GM12873 (cell line): Measurements from ENCODE around the gene PHF21A.

Experiments used
- CTCF ChIP-seq: IDR thresholded peaks from 2 replicates; pipeline ENCODE4 v1.5.1; 2012; ENCODE audit warnings: low read depth, mild to moderate bottlenecking, moderate library complexity, low read length, control low read depth; ENCODE audit not compliant: insufficient read depth; ENCODE audit errors: missing control alignments

PHF21A gene

GRCh38 chr11:45928535-45929215 is 192.6 kb downstream of the PHF21A start:
- no peak for TF ChIP-seq CTCF

- TF ChIP-seq CTCF = no peak
These were observed 193.4 kb downstream of the PHF21A start for GRCh38 chr11:45927684-45928413.

GRCh38 chr11:45927332-45927683 is 193.9 kb downstream of the PHF21A start:
- TF ChIP-seq CTCF = no peak

GRCh38 chr11:45926536-45927331 is 194.5 kb downstream of the PHF21A start:
- no peak for TF ChIP-seq CTCF

- no peak for TF ChIP-seq CTCF
These were observed 195.3 kb downstream of the PHF21A start for GRCh38 chr11:45926001-45926401.

GRCh38 chr11:45925550-45925949 is 195.7 kb downstream of the PHF21A start:
- TF ChIP-seq CTCF = no peak

- TF ChIP-seq CTCF = no peak
These were observed 196.3 kb downstream of the PHF21A start for GRCh38 chr11:45924927-45925326.
